AG08395 (cell line): ENCODE data around the gene PGK1.
"Not testable (repeated sequence)": the region's sequence is repeated elsewhere in the genome, so short reads cannot be mapped to it uniquely, and the experiment has no call there.

ENCODE experiments used
- DNase-seq: peaks from one replicate; pipeline ENCODE4 v3.0.0; 2012; ENCODE audit warnings: mixed read lengths, low spot score

The PGK1 gene

GRCh38 chrX:78103623-78104446 is at the start of gene PGK1:
Gene PGK1 (plus strand): TSS chrX:78104248. CDS start chrX:78104341, 93 bp downstream.
- DNase-seq: peak; percentile 91

- no peak for DNase-seq
Measured at GRCh38 chrX:78063687-78064086, 40.4 kb upstream of the PGK1 start.

DNA sequence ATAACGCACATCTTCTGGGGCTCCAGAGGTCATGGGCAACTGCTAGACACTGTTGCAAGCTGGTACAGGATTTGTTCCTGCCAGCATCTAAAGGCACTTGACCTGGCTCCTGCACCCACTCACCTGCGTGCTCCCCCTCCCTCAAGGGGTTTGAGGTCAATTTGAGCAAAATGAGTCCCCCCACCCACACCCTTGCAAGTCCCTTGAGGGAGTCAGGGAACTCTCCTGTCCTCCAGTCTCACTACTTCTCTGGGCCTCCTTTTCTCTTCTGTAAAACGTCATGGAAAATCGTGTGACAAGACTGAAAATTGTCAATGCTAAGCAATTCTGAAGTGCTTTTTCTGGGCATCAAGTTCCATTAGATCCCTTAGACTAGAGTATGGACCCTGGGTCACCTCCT is 39.9 kb upstream of the PGK1 start:
- DNase-seq: no peak

GRCh38 chrX:78064698-78065601 is 39.1 kb upstream of the PGK1 start:
- peak; percentile 70 for DNase-seq

DNA sequence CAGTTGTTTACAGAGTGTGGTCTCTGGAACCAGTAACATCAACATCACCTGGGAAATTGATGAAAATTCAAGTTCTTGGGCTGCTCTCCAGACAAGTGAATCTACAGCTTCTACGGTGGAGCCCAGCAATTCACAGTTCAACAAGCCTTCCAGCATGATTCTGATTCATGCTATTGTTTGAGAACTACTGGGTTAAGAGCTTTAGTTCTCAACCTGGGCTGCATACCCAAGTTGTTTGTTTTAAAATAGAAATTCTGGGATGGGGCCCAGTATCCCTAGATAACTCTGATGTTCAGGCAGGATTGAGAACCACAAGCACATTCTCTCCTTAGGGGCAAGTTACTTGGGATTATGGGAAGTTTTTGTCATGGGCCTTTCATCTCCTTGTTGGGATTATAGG is 37.9 kb upstream of the PGK1 start:
- no peak for DNase-seq

- DNase-seq: no peak
Measured at GRCh38 chrX:78071331-78071730, 32.7 kb upstream of the PGK1 start.

GRCh38 chrX:78073147-78074077 is 30.6 kb upstream of the PGK1 start:
- DNase-seq: not testable (repeated sequence)

- DNase-seq: no peak
Measured at GRCh38 chrX:78074088-78074487, 30.0 kb upstream of the PGK1 start.

GRCh38 chrX:78075787-78076389 is 28.2 kb upstream of the PGK1 start:
- DNase-seq: no peak

DNA sequence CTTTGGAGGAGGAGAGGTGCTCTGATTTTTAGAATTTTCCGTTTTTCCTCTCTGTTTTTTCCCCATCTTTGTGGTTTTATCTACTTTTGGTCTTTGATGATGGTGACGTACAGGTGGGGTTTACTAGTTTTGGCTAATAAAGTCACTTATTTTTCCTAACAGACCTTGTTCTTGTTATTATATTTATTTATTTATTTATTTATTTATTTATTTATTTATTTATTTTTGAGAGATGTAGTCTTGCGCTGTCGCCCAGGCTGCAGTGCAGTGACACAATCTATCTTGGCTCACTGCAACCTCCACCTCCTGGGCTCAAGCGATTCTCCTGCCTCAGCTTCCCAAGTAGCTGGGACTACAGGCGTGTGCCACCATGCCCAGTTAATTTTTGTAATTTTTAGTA is 22.6 kb upstream of the PGK1 start:
- not testable (repeated sequence) for DNase-seq

GRCh38 chrX:78092296-78092695 is 11.8 kb upstream of the PGK1 start:
- peak; percentile 18 for DNase-seq

DNA sequence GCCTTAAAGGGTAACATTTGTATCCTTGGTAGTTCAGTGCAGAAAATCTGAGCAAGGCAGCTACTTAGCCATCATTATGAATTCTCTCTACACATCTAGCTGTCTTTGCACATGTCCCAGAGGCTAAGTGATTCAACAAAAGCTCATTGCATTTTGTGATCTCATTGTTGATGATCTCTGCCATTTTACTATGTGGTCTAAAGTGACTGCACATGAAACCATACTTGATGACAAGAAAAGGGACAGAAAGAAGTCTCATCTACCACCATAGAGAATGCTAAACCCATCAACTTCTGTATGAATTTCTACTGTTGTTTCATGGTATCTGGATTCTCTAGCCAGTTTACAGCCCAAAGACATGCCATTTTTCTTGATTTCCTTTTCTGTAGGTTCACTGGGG is 5.9 kb upstream of the PGK1 start:
- DNase-seq: no peak

GRCh38 chrX:78102091-78102490 is 2.0 kb upstream of the PGK1 start:
- DNase-seq: no peak

GRCh38 chrX:78103001-78103622 is 936 bp upstream of the PGK1 start:
- DNase-seq: no peak

DNA sequence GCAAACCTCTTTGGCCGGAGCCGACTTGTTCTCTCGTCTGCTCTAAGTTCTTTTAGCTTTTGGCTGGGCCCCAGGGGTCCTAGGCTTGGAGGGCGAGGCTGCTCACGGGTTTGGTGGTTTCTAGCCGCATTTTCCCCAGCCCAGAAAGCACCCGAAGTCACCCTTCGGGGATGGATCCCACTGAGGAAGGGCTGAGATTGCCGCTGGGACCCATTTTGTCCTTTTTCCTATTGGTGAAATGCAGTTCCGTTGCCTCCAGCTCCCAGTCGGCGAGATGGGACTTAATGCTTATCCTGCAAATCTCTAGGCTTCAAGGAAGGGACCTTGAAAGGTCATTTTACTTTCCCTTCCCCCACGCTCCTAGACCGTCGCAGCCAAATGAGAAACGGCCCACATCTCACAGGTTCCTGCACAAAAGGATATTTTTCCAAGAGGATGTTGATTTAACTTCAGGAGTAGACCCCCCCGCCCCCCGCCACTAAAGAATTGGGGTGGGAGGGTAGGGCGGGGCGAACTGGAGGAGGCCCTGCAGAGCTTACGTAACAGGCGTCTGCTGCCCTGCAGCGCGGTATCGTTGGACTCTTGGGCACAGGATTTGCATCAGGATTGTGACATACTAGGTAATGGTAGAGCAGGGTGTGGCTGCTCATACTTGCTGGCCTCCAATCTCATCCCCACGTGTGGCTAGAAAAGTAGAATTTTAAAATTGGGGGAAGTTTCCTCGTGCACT is 564 bp downstream of the PGK1 start:
- peak; percentile 41 for DNase-seq

- DNase-seq: no peak
Measured at GRCh38 chrX:78105944-78106650, 2.0 kb downstream of the PGK1 start.

DNA sequence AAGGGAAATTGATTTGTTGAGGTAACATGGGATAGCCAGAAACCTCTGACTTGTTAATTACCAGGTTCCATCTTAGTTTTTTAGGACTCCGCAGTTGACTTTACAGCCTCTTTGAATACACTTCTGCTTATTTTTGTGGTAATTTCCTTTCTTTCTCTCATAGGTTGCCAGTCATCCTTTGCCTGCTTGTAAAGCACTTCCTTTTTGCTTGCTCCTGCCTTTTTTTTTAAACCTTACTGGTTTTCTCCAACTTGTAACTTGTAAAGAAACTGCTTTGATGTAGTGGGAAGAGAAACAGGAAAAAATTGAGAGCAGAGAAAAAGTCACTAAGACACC is 2.6 kb downstream of the PGK1 start:
- no peak for DNase-seq

GRCh38 chrX:78109458-78109857 is 5.4 kb downstream of the PGK1 start:
- DNase-seq: no peak

DNA sequence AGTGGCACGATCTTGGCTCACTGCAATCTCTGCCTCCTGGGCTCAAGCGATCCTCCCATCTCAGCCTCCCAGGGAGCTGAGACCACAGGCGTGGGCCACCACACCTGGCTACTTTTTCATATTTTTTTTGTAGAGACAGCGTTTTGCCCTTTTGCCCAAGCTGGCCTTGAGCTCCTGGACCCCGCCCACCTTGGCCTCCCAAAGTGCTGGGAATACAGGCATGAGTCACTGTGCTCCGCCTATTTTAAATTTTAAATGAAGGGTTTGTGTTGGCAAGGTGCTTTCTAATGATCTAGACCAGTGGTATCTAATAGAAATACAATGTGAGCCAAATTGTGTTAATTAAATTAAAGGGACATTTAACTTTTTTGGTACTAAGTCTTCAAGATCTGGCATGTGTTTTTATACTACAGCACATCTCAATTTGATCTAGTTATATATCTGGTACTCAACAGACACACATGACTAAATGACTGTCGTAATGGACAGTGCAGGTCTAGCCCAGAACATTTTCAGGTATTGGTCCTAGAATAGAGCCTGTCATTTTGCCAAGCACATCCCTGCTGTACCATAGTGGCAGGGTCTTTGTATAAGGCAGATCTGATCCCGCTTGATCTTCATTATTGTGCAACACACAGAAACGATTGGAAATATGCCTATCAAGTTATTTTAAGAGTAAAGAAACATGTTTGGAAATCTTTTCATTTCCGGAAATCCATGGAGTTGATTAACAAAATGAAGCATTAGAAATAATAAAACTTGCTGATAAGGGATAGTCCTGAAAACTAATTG is 7.3 kb downstream of the PGK1 start:
- DNase-seq: no peak
